Activated naive CD4-positive, alpha-beta T cell treated with anti-CD3 and anti-CD28 coated beads, Interleukin-2, amount 50 U/mL, for 16 hours (primary cell): ENCODE measurements around the gene WDFY1.

Experiments used
- DNase-seq: peaks from one replicate; pipeline ENCODE4 v3.0.0-alpha.2; 2020

Gene WDFY1

DNA sequence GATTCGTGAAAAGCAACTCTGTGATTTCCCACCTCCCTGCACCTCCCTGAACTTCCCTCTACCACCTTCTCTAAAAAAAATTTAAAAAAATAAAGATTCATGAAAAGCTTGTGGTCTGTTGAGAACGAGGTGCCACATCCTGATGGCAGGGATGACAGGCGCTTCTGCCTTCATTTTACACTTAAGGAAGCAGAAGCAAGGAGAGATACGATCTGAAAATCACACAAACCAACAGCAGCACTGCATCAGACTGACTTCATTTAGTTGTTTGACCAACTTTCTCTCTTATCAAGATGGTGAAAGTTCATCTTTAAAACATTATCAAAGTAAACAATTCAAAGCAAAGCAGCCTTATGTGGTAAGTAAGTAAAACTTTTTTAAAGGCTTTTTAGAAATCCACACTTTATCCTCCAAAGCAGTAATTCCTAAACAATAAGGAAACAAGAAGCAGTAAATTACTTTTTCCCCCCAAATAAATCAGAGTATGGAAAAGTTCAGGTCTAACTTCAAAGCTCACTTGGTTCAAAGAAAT is 15.5 kb downstream of the WDFY1 start:
- no peak for DNase-seq

DNA sequence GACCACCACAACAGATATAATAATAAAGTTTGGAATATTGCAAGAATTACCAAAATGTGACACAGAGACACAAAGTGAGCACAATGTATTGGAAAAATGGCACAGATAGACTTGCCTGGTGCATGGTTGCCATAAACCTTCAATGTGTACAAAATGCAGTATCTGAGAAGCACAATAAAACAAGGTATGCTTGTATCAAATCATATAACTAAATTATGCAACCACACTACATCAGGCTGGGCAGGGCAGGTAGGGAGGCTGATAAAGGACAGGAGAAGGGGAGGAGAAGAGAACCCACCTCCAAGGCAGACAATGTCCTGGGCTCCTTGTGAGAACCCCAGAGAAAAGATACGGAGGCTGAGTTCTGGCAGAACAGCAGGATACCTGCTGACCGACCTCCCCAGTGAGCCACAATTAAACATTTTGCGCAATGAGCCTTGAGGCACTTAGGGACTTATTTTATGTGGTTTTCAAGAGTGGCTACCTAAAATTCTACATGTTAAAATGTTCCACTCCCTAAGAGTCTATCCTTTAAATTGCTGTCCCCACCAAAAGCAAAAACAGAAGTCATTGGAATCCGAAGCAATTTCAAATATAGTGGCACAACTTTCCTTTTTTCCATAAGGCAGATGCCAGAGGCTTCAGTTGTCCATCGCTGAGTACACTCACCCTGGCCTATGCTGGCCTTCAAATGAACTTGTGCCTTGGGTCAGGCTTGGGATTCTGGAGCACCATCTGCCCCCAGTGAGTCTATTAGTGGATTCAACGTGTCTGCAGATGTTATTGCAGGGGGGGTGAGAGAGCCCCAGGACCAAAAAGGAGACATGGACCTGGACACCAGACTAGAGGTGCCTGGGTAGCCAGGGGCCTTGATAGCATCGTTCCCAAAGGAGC is 16.8 kb downstream of the WDFY1 start:
- no peak for DNase-seq

DNA sequence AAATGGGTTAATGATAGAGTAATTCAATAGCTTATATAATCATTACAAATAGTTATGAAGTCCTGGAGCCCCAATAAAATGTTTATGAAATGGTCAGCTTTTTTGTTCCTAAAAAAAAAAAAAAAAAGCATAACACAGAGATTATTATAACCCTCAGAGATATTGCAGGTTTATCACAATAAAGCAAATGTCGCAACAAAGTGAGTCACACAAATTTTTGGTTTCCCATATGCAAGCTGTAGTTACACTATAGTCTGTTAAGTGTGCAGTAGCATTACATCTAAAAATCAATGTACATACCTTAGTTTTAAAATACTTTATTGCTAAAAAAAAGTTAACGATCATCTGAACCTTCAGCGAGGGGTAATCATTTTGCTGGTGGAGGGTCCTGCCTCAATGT is 20.0 kb downstream of the WDFY1 start:
- no peak for DNase-seq

DNA sequence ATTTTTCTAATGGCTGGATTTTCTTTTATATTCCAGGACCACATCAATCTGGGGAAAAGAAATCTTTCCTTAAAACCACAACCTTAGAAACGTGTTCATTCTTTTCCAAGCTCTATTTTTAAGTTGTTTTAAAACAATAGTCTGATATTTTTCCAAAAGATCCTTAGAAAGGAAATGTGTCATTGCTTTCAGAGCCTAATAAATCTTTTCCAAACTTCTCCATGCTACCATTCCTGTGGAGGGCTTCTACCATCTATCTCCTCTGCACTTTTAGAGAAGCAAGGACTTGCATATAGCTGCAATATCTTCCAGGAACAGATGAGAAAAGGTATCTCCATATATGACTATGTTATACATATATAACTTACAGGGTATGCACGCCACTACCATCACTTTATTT is 21.2 kb downstream of the WDFY1 start:
- no peak for DNase-seq

DNA sequence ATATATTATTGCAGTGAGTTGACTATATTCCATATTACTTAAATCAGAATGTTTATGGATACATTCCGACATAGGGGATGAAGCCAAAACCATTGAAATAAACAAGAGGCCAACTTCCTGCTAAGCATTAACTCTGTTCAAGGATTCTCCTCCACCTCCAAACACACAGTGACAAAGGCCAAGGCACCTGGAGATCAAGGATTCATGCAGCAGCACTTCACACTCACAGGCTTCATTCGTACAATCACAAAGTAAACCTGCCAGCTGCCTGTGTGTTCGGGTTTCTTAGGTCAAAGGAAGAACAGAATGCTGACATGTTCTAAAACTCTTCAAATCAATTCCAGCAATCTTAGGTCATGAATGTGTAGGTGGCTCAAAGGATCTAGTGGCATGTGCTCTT is 22.8 kb downstream of the WDFY1 start:
- no peak for DNase-seq

DNA sequence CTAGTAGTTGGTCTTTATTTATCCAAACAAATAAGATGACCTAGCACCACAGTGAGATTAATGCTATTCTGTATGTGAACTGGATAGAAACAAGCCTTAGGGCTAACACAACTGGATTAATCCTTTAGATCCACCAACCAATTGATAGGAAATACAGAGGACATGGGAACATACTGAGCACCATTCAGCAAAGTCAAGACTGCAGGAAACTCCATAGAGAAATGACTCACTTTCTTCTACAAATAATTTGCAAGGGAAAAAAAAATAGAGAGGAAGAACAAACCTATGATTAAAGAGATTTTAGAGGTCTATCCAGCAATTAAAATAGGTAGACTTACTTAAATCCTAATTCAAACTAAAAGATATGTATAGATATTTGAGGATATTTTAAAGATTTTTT is 23.9 kb downstream of the WDFY1 start:
- no peak for DNase-seq

DNA sequence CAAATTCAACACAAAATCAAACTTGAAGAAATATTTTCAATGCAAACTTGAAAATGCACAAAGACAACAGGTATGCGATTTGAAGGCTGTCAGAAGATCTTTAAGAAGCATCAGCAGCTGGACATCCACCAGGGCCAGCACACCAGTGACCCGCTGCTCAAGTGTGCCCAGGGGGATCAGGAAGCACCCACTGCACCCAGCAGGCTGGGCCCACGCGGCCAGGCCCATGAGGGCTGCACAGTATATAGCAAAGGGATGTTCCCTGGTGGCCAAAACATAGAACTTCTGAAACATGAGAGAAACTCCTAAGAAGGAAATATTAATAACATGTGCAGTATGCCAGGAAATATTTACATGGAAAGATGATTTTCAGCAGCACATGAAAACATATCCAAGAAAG is 25.0 kb downstream of the WDFY1 start:
- no peak for DNase-seq

DNA sequence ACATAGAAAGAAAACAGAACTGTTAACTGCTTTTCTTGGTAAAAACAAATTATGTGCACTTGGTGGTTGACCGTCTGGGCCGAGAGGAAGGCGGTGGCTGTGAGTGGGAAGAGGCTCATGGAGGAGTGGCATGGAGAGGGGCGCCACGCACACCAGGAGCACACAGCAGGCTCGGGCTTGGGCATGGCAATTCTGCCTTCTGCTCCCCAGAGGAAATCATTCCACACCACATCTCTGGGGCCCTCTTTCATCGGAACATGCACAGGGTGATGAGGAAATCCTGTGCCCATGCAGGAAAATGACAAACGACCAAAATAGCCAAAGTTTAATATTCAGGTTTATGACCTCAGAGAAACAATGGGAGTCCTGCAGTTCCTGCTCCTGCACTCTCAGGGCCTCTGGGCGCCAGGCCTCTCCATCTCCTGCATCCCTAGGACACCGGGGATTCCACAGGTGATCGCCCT is 26.4 kb downstream of the WDFY1 start:
- no peak for DNase-seq

DNA sequence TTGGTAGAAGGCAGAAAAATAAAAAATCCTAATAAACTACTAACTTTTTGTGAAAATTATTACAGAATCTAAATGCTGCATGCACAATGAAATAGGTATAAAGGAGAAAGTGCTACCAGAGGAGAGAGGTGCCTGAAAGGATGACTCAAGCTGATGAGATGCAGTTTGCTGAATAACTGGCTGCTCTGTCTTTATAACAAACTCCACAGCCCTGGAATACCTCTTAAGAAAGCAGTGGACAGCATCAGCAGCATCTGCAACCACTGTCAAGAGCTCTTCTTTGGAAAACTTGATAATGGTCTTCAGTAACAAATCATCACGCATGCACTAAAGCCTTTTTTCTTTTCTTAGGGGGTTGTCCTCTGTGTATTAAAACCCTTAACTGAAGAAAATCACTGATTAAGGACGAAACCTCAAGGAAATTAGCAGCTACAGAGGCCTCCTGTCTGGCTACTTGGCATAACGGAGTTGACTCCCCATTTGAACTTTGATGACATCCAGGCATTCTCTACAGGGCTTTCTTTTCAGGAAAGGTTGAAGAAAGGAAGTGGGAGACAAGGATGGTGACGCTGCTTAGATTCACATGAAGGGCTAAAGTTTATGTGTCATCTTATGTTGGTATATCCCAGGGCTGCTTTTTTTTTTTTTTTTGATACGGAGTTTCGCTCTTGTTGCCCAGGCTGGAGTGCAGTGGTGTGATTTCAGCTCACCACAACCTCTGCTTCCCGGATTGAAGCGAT is 28.8 kb downstream of the WDFY1 start:
- DNase-seq, result no peak

DNA sequence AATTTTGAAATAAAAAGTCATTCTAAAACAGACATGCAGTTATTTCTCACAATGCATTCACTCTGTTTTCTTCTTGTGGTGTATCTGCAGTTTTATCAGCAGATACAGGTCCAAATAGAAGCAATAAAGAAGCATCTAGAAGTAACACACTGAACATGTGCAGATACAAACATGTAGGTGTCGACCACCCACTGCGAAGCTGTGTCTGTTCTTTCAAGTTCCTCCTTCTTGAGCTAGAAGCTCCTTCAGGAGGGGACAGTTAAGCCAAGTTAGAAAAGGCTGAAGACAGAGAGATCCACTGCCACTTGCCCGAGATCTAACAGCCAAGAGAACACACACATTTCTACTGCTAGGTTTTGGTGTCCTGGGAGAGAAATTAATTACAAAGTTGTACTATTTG is 30.1 kb downstream of the WDFY1 start:
- DNase-seq, result no peak

DNA sequence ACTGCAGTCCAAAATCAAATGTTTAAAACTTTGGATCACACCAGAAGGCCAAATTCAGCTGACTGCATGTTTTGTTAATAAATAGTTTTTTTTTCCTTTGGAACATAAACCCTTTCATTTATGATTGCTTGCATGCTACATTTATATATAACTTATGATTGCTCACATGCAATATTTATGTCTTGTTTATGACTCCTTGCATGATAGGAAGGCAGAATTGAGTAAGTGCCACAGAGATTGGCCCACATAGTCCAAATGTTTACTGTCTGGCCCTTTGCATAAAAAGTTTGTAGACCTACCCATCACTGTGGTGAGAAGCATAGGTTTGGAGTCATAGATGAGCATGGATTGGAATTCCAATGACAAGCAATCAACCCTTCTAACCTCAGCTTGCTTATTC is 30.8 kb downstream of the WDFY1 start:
- no peak for DNase-seq

DNA sequence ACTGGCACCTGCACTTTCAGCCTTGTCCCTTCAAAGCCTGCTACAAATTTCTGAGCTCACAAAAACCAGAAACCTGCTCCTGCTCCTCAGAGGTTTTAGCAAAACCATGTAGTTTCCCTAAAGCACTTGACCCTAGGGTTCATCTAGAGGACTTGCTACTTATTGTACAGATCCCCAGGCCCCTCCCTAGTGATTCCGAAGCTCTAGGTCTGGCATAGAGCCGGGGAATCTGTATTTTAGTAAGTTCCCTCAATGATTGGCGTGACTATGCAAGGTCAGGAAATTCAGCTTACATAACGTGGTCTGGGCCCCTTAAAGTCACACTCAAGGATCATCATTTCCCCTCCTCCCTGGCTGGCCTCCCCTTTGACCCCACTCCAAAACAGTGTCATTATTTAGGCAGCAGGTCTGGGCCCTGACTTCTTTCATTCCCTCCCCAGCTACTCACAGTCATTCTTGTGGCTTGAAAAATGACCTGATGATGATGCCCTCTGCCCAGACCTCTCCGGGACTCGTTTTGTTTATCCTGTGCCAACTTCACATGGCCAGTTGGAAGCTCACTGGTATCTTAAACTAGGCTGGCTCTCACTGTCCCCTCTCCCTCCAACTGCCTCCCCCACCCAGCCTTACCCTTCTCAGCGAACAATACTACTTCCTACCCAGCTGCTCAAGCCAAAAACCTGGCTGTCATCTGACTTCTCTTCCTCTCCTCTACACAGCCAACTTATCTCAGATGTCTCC is 36.0 kb downstream of the WDFY1 start:
- DNase-seq, result no peak

DNA sequence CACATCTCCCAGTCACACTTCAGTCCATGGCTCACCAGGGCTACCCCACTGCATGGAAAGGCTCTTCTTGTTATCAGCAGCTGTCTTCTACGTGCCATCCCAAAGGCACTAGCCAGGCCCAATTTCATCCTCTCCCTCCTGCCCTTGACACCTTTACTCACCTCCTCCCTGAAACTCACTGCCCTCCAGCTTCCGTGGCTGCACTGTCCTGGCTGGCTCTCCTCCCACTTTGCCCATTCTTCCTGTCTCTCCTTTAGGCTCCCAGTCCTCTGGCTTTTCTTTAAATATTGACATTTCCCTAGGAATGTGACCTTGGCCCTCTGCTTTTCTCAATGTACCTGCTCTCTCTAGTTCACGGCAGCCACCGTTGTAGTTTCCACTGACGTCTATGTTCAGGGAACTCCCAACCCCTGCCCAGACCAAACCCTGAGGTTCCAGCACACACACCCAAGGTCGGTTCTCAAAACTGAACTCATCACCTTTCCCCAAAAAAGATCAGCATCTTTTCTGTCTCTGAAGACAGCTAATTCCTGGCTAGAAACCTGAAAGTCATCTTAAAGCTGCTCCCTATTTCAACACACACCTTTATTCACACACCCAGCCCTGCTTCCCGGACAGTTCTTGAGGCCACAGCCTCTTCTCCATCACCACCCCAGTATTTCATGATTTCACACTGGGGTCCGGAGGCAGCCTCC is 36.7 kb downstream of the WDFY1 start:
- no peak for DNase-seq

DNA sequence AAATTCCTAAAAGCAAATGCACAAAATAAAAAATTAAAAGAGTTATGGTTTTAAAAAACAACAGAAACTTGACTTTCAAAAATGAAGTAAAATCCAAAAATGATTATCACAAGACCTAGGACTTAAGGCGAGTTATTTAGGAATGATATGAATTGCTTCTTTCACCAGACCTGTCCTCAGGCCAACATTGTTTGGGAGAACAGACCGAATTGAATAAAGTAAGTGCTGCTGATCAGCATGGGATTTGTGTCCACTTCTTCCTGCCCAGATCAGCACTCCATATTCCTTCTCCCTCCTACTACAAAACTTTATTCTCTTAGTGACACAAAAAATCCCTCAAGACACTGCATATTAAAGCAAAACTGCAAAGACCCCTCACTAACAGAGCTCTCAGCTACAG is 39.1 kb downstream of the WDFY1 start:
- DNase-seq, result no peak

DNA sequence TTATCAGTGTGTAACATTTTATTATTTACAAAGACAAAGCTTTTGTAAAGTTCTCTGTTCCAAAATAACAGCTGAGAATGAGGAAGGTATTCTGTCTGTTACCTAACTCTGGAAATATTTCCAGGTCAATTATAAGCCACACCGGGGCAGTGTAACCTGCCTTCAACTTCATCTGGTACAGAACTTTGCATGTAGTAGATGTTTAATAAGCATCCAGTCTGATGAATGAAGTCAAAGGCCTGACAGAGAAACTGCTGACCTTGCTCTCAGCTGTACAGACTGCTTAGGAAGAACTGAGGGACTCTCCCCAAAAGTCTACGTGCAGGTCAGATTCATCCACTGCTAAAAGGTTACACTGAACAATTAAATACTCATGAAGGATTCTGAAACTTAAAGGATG is 43.3 kb downstream of the WDFY1 start:
- no peak for DNase-seq

DNA sequence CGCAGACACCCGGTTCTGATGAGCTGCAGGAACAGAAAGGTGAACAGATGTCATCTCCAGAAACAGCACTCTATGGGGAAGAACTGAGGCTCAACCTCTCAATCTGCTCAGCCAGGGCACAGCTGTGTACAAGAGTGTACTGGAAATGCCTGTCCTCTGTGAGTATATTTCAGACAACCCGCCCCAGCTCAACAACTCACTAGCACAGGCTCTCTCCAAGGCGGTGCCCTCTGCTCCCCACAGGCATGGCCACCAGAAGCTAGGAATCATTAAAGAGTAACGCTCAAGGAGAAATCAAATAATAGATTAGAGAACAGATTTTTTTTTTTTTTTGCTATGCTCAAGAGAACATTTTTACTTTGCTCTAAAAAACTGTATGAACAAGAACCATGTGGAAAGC is 43.8 kb downstream of the WDFY1 start:
- DNase-seq, result no peak

DNA sequence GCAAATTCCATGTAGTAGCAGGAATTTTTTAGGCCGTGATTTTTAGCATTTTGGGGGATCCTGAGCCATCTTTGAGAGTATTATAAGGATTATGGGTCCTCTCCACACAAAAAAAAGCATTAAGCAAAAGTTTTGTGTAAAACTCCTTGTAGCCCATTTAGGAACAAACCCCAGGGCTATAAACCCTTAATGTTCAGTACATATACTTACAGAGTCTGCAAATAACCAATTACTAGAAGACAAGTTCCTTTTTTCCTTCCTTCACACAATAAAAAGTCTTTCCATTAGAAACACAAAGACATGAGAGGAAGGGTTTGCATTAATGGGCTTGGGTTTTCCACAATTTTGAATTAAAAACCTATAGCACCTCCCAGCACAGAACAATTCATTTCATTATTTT is 44.6 kb downstream of the WDFY1 start:
- DNase-seq, result no peak

DNA sequence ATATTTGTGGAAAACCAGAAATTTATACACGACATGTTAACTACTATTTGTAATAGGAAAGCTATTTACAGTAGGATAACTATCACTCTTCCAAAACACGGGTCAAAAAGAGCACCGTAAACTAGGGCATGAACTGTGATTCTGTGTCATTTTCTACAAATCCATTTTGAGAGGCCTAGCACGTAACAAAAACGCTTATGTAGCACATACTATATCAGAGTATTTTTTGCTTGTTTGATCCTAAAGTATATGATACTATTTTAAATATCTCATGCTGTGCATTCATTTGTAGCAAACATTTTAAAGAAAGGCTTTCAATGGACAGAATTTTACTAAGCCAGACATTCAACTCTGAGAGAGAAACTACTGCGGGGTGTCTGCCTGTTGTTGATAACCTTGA is 45.1 kb downstream of the WDFY1 start:
- no peak for DNase-seq

DNA sequence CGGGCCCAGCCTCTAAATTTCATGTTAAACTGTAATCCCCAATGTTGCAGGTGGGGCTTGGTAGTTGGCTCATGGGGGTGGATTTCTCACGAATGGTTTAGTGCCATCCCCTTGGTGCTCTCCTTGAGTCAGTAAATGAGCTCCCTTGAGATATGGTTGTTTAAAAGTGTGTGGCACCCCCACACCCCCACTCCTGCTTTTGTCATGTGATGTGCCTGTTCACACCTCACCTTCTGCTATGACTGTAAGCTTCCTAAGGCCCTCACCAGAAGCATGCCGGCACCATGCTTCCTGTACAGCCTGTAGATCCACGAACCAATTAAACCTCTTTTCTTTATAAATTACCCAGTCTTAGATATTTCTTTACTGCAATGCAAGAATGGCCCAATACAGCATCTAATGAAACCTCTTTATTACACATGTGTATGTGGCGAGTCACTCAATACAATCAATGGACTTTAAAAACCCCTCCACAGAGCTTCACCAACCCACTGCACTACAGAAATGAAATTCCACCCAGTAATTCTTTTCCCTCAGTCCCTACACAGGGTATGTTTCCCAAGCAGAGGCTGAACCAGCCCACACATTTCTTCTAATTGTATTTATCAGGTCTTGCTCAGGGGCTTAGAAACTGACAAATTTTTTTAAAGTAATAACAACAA is 47.3 kb downstream of the WDFY1 start:
- DNase-seq, result no peak

DNA sequence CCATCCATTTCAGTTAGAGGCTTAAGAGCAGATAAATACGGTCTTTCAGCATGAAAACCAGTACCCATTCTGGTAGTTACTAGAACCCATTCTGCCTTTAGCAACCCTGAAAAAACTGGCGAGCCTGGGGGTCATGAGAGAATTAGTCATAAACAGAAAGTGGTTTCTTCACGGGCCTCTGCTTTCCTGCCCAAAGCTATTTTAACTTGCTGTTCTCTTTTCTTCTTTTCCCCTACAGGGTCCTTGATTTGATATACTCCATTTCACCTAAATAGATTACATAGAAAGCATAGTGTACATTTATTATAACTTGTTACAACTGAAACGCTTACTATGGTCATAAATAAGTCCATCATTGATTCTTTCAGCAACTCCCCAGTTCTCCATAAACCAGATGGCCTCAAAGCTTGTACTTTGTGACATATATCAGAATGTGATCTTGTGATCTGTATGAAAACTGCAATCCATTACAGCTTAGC is 48.3 kb downstream of the WDFY1 start:
- no peak for DNase-seq

DNA sequence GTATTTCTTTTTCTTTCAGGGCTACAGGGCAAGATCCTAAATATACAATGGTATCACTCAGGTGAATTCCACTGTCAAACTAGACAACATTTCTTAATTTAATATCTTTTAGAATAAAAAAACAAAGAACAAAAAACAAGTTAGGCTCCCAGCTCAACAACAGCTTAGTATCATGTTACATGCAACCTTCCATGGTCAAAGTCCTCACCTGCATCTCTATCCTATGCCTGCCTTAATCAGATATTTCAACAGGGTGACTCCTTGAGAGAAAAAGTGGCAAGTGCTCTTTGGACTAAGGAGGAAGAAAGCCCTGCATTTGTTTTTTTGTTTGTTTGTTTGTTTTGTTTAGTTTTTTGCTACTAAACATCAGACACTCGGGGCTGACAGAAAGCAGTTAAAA is 50.2 kb downstream of the WDFY1 start:
- DNase-seq, result no peak

DNA sequence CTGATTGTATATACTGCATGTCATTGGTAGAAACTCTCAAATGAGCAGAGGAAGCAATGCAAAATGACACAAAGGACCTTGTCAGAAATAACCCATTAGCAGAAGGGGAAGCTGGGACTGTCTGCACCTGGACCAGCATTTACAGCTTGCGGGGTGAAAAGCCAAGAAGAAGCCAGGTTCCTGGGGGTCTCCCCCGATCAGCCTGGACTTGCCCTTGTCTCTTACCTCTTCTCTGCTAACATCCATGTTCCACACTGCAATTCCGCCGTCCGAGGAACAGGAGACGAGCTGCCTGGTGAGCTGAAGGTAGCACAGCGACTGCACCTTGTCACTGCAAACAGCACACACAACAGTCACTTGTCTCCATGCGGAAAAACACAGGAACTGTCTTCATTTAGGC is 51.1 kb downstream of the WDFY1 start:
- DNase-seq, result no peak
